ENCODE data around the gene NPAS1.

The NPAS1 gene

DNA sequence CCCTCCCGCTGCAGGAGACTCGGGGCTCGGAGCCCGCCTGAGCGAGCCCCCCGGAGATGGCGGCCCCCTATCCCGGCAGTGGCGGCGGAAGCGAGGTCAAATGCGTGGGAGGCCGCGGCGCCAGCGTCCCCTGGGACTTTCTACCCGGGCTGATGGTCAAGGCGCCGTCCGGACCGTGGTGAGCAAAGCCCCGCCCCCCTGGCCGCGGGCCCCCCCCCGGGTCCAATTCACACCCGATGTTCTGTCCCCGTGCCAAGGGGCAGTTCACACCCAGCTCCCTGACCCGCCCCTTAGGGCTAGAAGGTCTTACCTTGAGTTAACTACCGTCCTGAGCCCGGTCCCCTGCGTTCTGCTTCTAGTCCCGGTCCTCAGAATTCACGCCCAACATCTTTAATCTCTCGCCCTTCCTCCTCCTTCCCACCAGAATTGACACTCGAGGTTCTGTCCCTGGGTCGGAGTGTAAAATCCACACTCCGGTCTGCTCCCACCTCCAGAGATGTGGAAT lies 1.4 kb downstream of the NPAS1 start:
- DNase-seq (ENCODE audit: low spot score): no peak

DNA sequence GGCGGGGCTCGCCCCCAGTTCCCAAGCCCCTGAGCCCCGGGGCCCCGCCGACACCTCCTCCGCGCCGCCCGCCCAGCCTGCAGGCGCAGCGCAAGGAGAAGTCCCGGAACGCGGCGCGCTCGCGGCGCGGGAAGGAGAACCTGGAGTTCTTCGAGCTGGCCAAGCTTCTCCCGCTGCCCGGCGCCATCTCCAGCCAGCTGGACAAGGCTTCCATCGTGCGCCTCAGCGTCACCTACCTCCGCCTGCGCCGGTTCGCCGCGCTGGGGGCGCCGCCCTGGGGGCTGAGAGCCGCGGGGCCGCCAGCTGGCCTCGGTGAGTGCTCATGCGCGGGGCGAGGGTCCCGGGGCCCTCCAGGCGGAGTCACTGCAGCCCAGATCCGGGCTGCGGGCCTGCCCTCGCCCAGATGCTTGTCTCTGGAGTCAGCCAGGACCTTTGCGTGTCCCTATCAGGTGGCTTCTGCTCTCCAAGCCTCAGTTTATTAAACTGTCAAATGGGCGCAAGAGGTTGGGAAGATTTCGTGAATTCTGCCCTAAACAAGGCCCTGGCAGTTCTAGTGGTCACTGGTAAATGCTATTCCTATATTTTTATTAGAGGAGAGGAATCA lies 2.0 kb downstream of the NPAS1 start:
- DNase-seq (ENCODE audit: low spot score): no peak

DNA sequence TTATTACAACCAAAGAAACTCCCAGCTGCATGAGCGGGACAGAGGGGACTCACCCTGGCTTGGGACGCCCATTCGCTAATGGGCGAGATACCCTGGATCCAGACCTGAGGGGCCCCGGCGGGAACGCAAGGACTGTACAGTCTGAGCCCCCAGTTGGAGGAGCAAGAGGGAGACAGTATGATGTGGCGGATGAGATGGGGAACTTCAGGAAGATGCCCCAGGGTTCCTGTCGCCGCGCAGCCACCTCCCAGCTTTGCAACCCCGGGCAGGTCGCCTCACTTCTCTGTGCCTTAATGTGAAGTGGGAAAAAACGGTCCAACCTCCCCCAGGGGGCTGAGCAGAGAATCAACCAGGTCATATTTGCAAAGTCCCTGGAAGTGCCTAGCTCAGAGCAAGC lies 2.5 kb downstream of the NPAS1 start:
- no peak for DNase-seq (ENCODE audit: low spot score)

DNA sequence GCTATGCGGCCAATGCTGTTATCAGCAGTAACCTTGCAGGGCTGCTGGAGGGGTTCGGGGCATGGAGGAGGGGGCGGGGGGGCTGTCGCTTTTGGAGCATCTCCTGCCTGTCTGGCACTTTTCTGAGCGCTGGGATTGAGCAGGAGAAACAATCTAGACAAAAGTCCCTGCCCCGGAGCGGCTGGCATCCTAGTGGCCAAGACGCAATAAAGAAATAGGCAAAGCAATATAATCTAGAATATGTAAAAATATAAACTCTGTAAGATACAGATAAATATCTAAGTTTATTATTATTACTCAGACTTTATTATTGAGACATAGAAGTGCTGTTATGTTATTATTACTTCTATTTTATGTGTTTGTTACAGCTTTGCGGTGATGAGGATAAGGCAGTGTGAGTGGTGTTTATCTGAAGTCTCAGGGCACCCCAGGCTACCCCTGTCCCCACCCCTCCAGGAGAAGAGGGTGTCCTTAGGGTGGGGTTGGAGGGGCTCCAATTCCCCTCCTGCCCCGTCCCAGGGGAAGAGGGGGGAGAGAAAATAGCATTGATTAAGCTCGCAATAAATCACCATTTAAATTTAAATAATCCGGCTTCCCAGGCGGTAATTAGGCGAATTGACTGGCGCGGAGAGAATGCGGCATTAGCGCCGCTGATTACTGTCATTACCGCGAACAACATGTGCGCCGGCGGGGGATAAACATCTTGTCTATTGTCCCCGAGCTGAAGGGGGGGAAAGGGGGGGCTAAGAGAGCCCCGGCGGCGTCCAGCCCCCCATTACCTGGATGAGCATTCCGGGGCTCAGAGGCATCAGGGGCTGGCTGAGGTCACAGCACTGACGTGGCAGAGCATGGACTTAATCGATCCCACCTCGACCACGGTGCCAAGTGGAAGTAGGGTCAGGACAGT lies 3.2 kb downstream of the NPAS1 start:
- DNase-seq (ENCODE audit: low spot score): no peak

DNA sequence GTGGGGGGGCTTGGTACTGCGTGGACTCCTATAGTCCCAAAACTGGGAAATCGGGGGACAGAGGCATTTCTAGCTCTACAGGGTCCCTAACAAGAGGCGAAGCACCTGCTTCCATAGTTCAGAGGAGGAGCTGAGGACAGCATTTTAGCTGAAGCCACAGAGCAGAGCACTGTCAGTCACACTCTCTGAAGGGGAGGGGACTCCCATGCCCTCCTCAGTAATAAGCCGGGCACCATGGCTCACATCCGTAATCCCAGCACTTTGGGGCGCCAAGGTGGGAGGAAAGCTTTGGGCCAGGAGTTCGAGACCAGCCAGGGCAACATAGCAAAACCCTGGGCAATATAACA lies 3.8 kb downstream of the NPAS1 start:
- no peak for DNase-seq (ENCODE audit: low spot score)

DNA sequence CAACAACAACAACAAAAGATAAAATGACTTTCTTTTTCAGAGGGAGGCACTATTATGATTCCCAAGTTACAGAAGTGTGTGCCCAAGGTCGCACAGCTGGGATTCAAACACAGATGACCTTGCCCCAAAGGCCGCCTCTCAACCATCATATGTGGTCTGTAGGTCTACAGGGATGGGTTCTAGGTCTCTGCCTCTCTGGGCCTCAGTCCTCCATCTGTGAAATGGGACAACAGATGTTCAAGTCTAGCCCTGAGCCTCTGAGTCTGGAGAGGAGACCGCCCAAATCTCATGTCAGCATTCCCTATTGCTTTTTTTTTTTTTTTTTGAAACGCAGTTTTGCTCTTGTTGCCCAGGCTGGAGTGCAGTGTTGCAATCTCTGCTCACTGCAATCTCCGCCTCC lies 4.9 kb downstream of the NPAS1 start:
- DNase-seq (ENCODE audit: low spot score): no peak

DNA sequence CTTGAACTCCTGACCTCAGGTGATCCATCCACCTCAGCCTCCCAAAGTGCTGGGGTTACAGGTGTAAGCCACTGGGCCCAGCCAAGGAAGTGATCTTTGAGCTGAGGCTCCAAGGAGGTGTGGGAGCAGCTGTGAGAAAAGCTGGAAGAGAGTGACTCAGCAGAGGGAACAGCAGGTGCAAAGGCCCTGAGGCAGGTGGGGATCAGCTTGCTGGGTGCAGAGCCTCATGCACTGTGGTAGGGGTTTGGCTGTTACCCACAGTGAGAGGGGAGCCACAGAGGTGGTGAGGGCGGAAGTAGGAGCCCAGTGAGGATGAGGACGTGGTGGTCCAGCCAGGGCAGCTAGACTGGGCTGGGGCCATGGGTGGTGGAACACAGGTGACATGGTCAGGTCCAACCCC lies 6.5 kb downstream of the NPAS1 start:
- DNase-seq (ENCODE audit: low spot score): no peak

DNA sequence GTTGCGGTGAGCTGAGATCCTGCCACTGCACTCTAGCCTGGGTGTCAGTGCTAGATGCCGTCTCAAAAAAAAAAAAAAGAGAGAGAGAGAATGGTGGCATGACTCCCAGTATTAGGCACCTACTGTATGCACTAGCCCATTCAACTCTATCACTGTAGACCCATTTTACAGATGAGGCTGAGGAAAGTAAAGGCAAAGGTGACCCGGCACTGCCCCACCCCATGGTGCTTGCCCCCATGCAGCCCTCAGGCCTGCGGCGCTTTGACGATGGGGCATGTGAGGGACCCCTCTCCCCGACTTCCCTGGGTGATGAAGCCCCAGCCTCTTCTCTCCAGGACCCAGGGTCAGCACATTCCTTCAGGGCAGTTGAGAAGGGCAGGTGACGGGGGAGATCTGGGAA lies 7.3 kb downstream of the NPAS1 start:
- DNase-seq (ENCODE audit: low spot score): no peak

DNA sequence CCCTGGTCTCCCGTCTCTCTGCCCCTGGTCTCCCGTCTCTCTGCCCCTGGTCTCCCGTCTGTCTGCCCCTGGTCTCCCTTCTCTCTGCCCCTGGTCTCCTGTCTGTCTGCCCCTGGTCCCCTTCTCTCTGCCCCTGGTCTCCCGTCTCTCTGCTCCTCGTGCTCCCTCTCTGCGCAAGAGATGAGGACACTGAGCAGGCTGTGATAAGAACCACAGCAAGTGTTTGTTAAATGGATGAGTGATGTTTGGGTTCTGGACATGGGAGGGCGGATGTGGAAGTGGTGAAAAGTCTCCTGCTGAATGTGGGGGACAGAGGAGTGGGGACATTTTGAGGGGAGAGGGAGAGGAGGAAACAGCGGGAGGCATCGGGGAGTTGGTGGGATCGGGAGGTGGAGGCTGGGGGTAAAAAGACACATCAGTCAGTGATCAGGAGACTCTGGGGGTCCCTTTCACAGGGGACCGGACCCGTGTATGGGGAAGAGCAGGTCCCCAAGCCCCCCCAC lies 8.0 kb downstream of the NPAS1 start:
- no peak for DNase-seq (ENCODE audit: low spot score)

DNA sequence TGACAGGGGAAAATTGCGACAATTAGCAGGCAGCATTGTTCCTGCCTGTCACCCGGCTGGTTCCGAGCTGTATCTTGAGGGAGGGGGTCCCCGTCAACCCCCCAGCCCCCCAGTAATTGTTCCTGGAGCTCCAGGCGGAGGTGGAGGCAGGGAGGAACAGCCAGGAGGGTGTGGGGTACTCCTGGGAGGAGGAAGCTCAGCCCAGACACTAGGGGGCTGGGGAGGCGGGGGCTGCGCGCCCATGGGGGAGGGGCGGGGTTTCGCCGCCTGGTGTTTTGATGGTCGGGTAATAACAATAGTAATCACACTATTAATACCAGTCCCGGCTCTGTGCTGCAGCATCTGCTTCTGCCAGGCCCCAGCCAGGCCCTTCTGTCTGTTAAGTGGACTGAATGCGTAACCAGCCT lies 8.6 kb downstream of the NPAS1 start:
- DNase-seq (ENCODE audit: low spot score): no peak

DNA sequence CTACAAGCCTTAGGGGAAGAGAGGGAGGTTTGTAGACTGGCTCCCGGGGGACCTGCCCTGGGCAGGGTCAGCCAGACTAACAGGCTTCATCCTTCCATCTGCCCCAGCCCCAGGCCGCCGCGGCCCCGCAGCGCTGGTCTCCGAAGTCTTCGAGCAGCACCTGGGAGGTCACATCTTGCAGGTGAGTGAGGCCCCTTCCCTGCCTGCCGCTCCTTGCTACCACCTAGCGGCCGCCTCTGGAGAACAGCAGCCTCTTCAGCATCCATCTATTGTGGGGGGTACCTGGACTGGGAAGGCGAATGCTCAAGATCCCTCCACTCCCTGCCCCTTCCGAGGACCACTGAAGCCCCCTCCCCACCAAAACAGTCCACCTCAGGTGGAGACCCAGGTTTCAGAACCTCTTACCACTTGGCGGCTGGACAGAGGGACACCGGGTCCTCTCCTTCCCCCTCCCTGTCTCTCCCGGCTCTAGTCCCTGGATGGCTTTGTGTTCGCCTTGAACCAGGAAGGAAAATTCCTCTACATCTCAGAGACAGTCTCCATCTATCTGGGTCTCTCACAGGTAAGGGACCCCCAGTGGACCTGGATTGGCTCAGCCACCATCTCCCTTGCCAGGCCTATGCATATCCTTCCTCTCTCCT lies 12.7 kb downstream of the NPAS1 start:
- peak; percentile 61 for DNase-seq (ENCODE audit: low spot score)

DNA sequence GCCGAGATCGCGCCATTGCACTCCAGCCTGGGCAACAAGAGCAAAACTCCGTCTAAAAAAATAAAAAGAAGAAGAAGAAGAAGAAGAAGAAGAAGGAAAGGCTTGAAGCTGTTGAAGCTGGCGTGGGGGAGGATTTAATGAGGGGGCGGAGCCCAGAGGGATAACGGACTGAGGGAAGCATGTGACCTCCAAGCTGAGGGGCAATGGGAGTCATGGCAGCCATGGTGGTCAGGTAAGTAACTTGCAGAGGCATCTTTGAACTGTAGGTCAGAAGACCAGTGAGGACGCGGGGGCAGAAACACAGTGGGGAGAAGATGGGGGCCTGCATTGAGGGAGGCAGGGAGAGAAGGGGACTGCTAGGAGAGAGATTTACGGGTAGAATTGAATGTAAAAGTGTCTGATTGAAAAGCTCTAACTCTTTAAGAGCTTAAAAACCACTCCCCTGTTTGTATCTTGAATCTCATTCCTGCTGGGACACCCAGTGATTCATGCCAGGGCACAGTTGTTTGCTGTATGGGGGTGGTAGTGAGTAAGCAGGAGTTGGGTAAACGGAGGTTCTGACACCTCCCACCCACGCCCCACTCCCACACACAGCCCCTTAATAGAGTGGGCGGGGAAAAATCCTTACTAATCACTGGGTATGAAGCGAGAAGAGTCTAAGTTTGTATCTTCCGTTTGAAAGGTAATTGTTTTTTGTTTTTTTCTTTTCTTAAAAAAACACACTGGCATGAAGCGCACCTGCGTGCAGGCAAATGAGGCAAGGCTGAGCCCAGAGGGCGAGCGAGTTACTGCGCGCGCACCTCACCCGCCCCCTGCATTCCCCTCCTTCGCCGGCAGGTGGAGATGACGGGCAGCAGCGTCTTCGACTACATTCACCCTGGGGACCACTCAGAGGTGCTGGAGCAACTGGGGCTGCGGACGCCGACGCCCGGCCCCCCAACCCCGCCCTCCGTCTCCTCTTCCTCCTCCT lies 15.8 kb downstream of the NPAS1 start:
- DNase-seq (ENCODE audit: low spot score): peak; percentile 90

DNA sequence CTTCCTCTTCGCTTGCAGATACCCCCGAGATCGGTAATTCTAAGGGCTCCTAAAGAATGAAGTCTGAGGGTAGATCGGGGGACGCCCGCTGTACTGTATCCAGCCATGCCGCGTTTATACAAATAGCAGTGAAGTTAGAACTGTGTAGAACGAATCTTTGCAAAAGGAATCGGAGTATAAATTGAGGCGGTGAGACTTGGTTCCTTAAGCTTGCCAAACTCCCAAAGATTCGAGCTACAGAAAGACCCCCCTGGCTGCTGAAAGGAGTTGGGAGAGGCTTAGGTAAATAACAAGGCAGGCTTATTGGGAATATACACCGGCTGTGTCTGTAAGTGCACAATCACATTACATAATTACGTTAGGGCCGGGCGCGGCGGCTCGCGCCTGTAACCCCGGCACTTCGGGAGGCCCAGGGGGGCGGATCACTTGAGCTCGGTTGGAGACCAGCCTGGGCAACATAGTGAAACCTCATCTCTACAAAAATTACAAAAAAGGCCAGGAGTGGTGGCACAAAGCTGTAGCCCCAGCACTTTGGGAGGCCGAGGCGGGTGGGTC lies 16.5 kb downstream of the NPAS1 start:
- no peak for DNase-seq (ENCODE audit: low spot score)

DNA sequence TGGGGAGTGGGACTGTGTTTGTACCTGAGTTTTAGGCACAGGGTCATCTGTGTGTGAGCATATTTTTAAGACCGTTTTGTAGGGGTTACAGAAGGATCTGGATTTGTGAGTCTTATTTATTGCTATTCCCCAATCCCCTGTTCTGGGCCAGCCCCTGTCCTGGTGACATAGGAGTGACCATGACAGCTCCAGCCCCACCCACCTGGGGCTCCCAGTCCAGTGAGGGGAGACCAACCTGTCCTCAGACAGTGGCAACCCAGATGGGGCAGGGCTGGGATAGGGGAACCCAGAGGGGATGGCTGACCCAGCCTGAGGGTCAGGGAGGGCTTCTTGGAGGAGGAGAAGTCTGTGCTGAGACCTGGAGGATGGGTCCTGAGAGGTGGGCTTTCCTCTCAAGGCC lies 18.1 kb downstream of the NPAS1 start:
- DNase-seq (ENCODE audit: low spot score): no peak

DNA sequence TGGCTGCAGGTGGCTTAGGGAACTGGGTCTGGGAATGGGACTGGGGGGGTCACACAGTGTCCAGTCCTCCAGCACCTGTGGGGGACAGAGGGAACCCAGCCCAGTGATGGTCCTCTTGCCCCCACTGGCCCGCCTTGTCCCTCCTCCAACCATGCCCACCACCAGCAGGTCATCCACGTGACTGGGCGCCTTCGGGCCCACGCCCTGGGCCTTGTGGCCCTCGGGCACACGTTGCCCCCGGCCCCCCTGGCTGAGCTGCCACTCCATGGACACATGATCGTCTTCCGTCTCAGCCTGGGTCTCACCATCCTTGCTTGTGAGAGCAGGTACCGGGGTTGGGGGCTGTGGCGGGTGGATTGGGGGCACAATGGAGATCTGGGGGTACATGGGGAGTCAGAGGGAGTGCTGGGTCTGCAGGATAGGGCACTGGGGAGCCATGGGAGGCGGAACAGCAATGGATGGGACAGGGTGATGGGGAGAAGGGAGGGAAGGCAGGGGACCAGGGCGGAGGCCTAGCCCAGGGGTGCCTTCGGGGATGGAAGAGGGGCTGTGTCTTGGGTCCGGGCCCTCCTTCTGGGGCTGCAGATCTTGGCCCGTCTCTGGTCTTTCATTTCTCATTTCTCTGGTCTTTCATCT lies 19.7 kb downstream of the NPAS1 start:
- no peak for DNase-seq (ENCODE audit: low spot score)

DNA sequence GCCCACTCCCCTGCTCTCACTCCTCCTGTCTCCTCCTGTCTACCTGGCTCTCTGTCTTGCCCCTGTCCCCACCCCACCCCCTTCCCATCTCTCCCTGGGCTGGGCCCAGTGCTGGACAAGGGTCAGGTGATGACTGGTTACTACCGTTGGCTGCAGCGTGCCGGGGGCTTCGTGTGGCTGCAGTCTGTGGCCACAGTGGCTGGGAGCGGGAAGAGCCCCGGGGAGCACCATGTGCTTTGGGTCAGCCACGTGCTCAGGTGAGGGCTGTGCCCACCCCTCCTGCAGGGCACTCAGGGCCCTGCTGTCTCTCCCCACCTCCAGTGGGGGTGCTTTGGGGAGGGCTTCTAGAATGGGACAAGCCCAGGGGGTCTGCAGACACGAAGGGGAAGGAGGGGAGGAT lies 21.2 kb downstream of the NPAS1 start:
- DNase-seq (ENCODE audit: low spot score): no peak

DNA sequence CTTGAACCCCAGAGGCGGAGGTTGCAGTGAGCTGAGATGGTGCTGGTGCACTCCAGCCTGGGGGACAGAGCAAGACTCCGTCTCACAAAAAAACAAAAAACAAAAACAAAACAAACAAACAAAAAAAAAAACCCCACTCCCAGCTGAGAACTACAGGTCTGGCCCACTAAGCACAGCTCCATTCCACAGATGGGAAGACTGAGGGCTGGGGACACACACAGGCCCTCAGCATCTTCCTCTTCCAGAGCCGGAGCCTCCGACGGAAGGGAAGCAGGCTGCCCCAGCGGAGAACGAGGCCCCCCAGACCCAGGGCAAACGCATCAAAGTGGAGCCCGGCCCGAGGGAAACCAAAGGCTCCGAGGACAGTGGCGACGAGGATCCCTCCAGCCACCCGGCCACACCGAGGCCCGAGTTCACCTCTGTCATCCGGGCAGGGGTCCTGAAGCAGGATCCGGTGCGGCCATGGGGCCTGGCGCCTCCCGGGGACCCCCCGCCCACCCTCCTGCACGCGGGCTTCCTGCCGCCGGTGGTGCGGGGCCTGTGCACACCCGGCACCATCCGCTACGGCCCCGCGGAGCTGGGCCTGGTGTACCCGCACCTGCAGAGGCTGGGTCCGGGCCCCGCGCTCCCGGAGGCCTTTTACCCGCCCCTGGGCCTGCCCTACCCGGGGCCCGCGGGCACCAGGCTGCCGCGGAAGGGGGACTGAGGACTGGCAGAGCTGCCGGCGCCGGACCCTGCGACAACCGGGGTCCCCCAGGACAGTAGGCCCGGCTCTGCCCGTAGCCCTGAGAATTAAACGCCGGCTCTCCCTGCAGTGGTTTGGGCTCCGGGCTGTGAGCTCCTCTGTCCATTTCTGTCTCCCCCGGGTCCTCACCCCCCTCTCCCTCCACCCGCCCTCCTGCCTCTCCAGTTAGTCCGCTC lies 25.6 kb downstream of the NPAS1 start:
- no peak for DNase-seq (ENCODE audit: low spot score)

DNA sequence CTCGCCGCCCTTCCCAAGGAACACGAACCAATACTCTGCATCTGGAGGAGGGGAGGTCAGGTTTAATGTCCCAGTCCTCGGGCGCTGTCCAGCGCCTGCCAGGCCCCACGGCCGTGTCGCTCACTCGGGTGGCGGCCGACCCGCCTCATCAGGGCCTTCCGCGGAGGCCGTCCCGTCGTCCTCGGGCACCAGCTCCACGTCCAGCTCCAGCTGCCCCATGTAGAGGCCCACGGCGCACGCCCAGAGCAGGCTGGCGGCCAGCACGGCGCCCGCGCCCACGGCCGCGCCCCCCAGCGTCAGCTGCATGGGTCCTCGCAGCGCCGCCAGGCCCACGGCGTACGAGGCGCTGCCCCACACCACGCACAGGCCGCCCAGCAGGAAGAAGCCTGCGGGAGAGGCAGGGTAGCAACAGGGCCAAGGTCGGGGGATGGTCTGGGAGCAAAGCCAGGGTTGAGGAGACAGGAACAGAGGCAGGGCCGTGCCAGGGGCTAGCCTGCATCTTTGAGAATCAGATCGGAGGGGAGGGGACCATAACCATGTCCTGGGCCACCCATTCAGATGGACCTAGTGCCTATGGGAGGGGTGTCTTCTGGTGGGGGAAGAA lies 26.3 kb downstream of the NPAS1 start:
- no peak for DNase-seq (ENCODE audit: low spot score)

DNA sequence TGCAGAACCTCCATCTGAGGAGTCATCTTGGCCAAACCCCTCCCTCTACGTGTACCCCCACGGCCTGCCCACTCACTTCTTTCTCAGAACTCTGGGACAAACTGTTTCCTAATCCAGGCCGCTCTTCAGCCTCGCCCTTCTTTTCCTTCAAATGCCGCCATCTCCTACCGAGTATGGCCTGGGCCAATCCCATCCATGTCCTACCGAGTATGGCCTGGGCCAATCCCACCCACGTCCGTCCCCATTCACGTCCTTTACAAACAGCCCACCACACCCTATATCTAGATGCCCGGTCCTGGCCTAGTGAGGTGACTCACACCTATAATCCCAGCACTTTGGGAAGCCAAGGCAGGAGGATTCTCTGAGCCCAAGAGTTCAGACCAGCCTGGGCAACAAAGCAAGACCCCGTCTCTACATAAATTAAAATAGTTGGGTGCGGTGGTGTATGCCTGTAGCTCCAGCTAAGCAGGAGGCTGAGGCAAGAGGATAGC lies 27.7 kb downstream of the NPAS1 start:
- no peak for DNase-seq (ENCODE audit: low spot score)
